SH-SY5Y (cell line): ENCODE measurements around the gene ZBTB7C.

Experiments
- GATA2 ChIP-seq: IDR thresholded peaks from 2 replicates; pipeline ENCODE4 v1.6.1; 2011; ENCODE audit warnings: mild to moderate bottlenecking, low read depth, low read length
- GATA3 ChIP-seq: IDR thresholded peaks from 2 replicates; pipeline ENCODE4 v1.6.1; 2011; ENCODE audit warnings: low read depth, mild to moderate bottlenecking, low read length, moderate library complexity

- TF ChIP-seq GATA2 (no peak), GATA3 (no peak)
Observed at GRCh38 chr18:48077291-48077690, 331.9 kb downstream of the ZBTB7C start.
